K562 (cell line): ENCODE data around the gene TGM5. TPM values are rescaled to one million over a fixed set of nuclear protein-coding genes. Genes with fewer than 3 reads are reported as not detected.

Experiments used
- ATF1 ChIP-seq, 2 experiments: fragments of 450-650 bp in 1 of 2; IDR thresholded peaks; 2 replicates each; pipeline ENCODE4 v1.6.1; 2016; ENCODE audit warnings: missing compliant biosample characterization in 1 of 2, missing genetic modification characterization in 1 of 2
- CC2D1A ChIP-seq: fragments of 450-650 bp; IDR thresholded peaks from 2 replicates; pipeline ENCODE4 v1.6.1; 2017; ENCODE audit warnings: mild to moderate bottlenecking
- CCNT2 ChIP-seq: IDR thresholded peaks from 2 replicates; pipeline ENCODE4 v1.6.1; 2011; ENCODE audit warnings: borderline replicate concordance, low read depth, mild to moderate bottlenecking, moderate library complexity, mixed read lengths, low read length; ENCODE audit not compliant: insufficient read length; ENCODE audit errors: extremely low read depth
- ELF2 ChIP-seq: fragments of 250-450 bp; sonication (Bioruptor Pico); IDR thresholded peaks from 2 replicates; pipeline ENCODE4 v1.5.0; 2021; ENCODE audit warnings: mild to moderate bottlenecking
- L3MBTL2 ChIP-seq: fragments of 450-650 bp; IDR thresholded peaks from 2 replicates; pipeline ENCODE4 v1.6.1; 2016; ENCODE audit warnings: mild to moderate bottlenecking, moderate library complexity
- NFATC3 ChIP-seq: fragments of 450-650 bp; IDR thresholded peaks from 2 replicates; pipeline ENCODE4 v1.6.1; 2017; ENCODE audit warnings: mild to moderate bottlenecking
- NKRF ChIP-seq: fragments of 450-650 bp; IDR thresholded peaks from 2 replicates; pipeline ENCODE4 v1.6.1; 2016; ENCODE audit warnings: borderline replicate concordance
- PHB2 ChIP-seq: fragments of 450-650 bp; IDR thresholded peaks from 2 replicates; pipeline ENCODE4 v1.6.1; 2017; ENCODE audit warnings: low read depth
- POLR2G ChIP-seq: fragments of 200-400 bp; formaldehyde crosslinking; IDR thresholded peaks from 2 replicates; pipeline ENCODE4 v1.6.1; 2017; ENCODE audit warnings: low read depth, mild to moderate bottlenecking, antibody characterized with exemption, low read length, moderate library complexity
- POLR3G ChIP-seq: IDR thresholded peaks from 2 replicates; pipeline ENCODE4 v1.6.1; 2011; ENCODE audit not compliant: insufficient read length, insufficient replicate concordance; ENCODE audit errors: extremely low read depth
- RUNX1 ChIP-seq: sonication (generic); IDR thresholded peaks from 2 replicates; pipeline ENCODE4 v1.6.1; 2016; ENCODE audit warnings: antibody characterized with exemption, low read depth
- SUPT5H ChIP-seq: fragments of 450-650 bp; IDR thresholded peaks from 2 replicates; pipeline ENCODE4 v1.6.1; 2016
- USF2 ChIP-seq: sonication (generic); formaldehyde crosslinking; IDR thresholded peaks from 2 replicates; pipeline ENCODE4 v1.5.0; 2020; ENCODE audit warnings: missing genetic modification reagents
- VEZF1 ChIP-seq: fragments of 200-800 bp; sonication (Bioruptor generic); IDR thresholded peaks from 2 replicates; pipeline ENCODE4 v1.6.1; 2017; ENCODE audit warnings: missing genetic modification characterization, missing compliant biosample characterization
- ZBED1 ChIP-seq: IDR thresholded peaks from 2 replicates; pipeline ENCODE4 v1.6.1; 2014
- ZNF143 ChIP-seq: sonication (generic); formaldehyde crosslinking; IDR thresholded peaks from 2 replicates; pipeline ENCODE4 v1.9.0; 2022; ENCODE audit warnings: mild to moderate bottlenecking, missing genetic modification reagents
- ZNF695 ChIP-seq: fragments of 450-650 bp; formaldehyde crosslinking; IDR thresholded peaks from 2 replicates; pipeline ENCODE4 v1.4.0; 2020; ENCODE audit warnings: mild to moderate bottlenecking, moderate library complexity
- ZNF740 ChIP-seq, 3 experiments: fragments of 200-800 bp in 1 of 3; sonication (Bioruptor generic) in 1 of 3; sonication (generic) in 1 of 3; formaldehyde crosslinking in 1 of 3; IDR thresholded peaks; 2 replicates each; pipeline versions ENCODE4 v1.6.1 to v1.8.0; 2016 to 2022; ENCODE audit warnings: mild to moderate bottlenecking in 2 of 3, missing compliant biosample characterization in 2 of 3, missing genetic modification characterization in 2 of 3, missing genetic modification reagents in 1 of 3
- ZNF77 ChIP-seq: fragments of 250-450 bp; sonication (Bioruptor Pico); IDR thresholded peaks from 2 replicates; pipeline ENCODE4 v1.5.0; 2020
- ZNF79 ChIP-seq: fragments of 250-450 bp; sonication (Bioruptor Pico); IDR thresholded peaks from 2 replicates; pipeline ENCODE4 v1.4.0; 2020; ENCODE audit warnings: low read depth, mild to moderate bottlenecking, moderate library complexity
- polyA plus RNA-seq, 8 experiments: library from polyadenylated mRNA; depleted of rRNA in 4 of 8; stranded (reverse) in 5 of 8; unstranded in 3 of 8; fragments of >200 nt; fragmentation: Nextera tagmentation in 2 of 8; fragmentation: Illumina TruSeq in 1 of 8; extraction: Ambion mirVana in 2 of 8; extraction: Trizol in 1 of 8; gene quantifications; 2 replicates each; pipeline versions ENCODE4 v1.2.1 to v1.2.3, GENCODE V29; 2011 to 2014; ENCODE audit warnings: inconsistent platforms in 1 of 8, missing spikeins in 1 of 8
- total RNA-seq, 7 experiments: library from RNA; depleted of rRNA in 6 of 7; stranded (reverse); fragments of >200 nt in 6 of 7; fragmentation: Illumina TruSeq in 2 of 7; extraction: Trizol in 2 of 7; gene quantifications; 2 replicates each; pipeline versions ENCODE4 v1.2.1 to v1.2.3, GENCODE V29; 2011 to 2021; ENCODE audit warnings: low replicate concordance in 1 of 7
- TF ChIP-seq, protein P1 (sequence below): sonication (generic); formaldehyde crosslinking; IDR thresholded peaks from 2 replicates; pipeline ENCODE4 v1.8.1; 2023; ENCODE audit warnings: mild to moderate bottlenecking, missing genetic modification reagents

The TGM5 gene
- total and polyA plus RNA-seq, 9 of the 15 experiments (the other 6 are each of a cell fraction or from before 2014, with no cell fraction given): 0.03 to 0.10 (median 0.07) TPM; not detected in 6

- TF ChIP-seq NKRF (peak; percentile 44; the same call in 1 of the 2 replicates), ZNF77 (no peak), PHB2 (no peak), POLR2G (no peak), CC2D1A (0 out of 2 replicates have a peak, but pooled peaks have one; percentile 21), ZBED1 (no peak), RUNX1 (no peak), ZNF695 (CRISPR knock-in tag) (no peak), ZNF740 (CRISPR knock-in tag; IDR thresholded peaks at IDR 0.05) (no peak), ZNF740 (tag; IDR thresholded peaks at IDR 0.05) (no peak), NFATC3 (no peak), POLR3G (no peak), ATF1 (CRISPR knock-in tag; IDR thresholded peaks at IDR 0.05) (no peak), ATF1 (tag; IDR thresholded peaks at IDR 0.05) (no peak), SUPT5H (no peak), CCNT2 (no peak), ELF2 (no peak), VEZF1 (CRISPR knock-in tag) (peak; percentile 63), L3MBTL2 (peak; percentile 35; the same call in 1 of the 2 replicates), ZNF79 (CRISPR knock-in tag) (no peak), USF2 (CRISPR knock-in tag) (no peak), ZNF143 (CRISPR knock-in tag) (no peak)
- TF ChIP-seq, protein P1, sequence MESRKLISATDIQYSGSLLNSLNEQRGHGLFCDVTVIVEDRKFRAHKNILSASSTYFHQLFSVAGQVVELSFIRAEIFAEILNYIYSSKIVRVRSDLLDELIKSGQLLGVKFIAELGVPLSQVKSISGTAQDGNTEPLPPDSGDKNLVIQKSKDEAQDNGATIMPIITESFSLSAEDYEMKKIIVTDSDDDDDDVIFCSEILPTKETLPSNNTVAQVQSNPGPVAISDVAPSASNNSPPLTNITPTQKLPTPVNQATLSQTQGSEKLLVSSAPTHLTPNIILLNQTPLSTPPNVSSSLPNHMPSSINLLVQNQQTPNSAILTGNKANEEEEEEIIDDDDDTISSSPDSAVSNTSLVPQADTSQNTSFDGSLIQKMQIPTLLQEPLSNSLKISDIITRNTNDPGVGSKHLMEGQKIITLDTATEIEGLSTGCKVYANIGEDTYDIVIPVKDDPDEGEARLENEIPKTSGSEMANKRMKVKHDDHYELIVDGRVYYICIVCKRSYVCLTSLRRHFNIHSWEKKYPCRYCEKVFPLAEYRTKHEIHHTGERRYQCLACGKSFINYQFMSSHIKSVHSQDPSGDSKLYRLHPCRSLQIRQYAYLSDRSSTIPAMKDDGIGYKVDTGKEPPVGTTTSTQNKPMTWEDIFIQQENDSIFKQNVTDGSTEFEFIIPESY (CRISPR knock-in tag): no peak
Observed at GRCh38 chr15:43204016-43204901, 62.5 kb downstream of the TGM5 start (continued).
